C4-2B (cell line): ENCODE measurements around the gene TMEM86B.

Experiments
- ZFX ChIP-seq: fragments of 450-650 bp; IDR thresholded peaks from 2 replicates; pipeline ENCODE4 v1.6.1; 2017
- TF ChIP-seq, protein P1 (sequence below): fragments of 450-650 bp; conservative IDR thresholded peaks from 2 replicates; pipeline ENCODE4 v1.5.1; 2017; ENCODE audit warnings: mild to moderate bottlenecking

DNA sequence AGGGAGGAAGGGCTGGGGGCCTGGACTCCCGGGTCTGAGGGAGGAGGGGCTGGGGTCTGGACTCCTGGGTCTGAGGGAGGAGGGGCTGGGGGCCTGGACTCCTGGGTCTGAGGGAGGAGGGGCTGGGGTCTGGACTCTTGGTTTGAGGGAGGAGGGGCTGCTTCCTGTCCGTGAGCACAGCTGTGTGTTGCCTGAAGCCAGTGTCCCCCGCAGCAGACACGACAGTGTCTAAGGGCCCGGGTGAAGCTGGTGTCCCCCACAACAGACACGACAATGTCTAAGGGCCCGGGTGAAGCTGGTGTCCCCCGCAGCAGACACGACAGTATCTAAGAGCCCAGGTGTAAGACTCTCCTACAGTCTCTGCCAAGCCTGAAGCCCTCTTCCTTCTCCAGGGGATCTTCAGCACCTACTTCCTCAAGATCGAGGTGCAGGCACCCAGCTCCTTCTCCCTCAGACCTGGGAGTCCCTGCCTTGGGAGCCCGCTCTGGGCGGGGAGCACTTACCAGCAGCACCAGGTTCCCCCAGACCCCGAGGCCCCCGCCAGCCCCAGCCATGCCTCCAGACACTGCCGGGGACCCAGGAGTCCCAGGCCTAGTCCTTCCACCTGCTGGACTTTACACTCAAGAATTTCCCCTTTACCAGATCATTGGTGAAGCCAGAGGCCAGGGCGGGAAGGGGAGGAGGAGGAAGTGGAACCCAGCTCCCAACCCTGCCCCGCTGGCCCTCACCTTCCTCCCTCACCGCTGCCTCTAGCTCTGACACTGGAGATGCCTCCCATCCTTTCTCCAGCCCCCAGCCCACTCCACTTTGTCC, 19.5 kb downstream of the TMEM86B start, which contains the start of gene PTPRH:
- TF ChIP-seq, protein P1, sequence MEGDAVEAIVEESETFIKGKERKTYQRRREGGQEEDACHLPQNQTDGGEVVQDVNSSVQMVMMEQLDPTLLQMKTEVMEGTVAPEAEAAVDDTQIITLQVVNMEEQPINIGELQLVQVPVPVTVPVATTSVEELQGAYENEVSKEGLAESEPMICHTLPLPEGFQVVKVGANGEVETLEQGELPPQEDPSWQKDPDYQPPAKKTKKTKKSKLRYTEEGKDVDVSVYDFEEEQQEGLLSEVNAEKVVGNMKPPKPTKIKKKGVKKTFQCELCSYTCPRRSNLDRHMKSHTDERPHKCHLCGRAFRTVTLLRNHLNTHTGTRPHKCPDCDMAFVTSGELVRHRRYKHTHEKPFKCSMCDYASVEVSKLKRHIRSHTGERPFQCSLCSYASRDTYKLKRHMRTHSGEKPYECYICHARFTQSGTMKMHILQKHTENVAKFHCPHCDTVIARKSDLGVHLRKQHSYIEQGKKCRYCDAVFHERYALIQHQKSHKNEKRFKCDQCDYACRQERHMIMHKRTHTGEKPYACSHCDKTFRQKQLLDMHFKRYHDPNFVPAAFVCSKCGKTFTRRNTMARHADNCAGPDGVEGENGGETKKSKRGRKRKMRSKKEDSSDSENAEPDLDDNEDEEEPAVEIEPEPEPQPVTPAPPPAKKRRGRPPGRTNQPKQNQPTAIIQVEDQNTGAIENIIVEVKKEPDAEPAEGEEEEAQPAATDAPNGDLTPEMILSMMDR: no peak
- TF ChIP-seq ZFX: no peak
